ENCODE results near the gene SLC50A1.

Gene SLC50A1

GRCh38 chr1:155185783-155186066, 50.1 kb downstream of the SLC50A1 start:
- no peak for FAIRE-seq

GRCh38 chr1:155186067-155186793, 50.6 kb downstream of the SLC50A1 start:
- FAIRE-seq = no peak

- no peak for FAIRE-seq
Measured at GRCh38 chr1:155186794-155187455, 51.3 kb downstream of the SLC50A1 start.

- no peak for FAIRE-seq
Measured at GRCh38 chr1:155187456-155187891, 51.8 kb downstream of the SLC50A1 start.

- FAIRE-seq = no peak
Measured at GRCh38 chr1:155188268-155188667, 52.6 kb downstream of the SLC50A1 start.
